ENCODE measurements around the gene ZFYVE16. TPM values are rescaled to one million over a fixed set of nuclear protein-coding genes. Genes with fewer than 3 reads are reported as not detected.

Gene ZFYVE16
- 10 to 100 TPM; 12.1 to 15.7 TPM for total RNA-seq

DNA sequence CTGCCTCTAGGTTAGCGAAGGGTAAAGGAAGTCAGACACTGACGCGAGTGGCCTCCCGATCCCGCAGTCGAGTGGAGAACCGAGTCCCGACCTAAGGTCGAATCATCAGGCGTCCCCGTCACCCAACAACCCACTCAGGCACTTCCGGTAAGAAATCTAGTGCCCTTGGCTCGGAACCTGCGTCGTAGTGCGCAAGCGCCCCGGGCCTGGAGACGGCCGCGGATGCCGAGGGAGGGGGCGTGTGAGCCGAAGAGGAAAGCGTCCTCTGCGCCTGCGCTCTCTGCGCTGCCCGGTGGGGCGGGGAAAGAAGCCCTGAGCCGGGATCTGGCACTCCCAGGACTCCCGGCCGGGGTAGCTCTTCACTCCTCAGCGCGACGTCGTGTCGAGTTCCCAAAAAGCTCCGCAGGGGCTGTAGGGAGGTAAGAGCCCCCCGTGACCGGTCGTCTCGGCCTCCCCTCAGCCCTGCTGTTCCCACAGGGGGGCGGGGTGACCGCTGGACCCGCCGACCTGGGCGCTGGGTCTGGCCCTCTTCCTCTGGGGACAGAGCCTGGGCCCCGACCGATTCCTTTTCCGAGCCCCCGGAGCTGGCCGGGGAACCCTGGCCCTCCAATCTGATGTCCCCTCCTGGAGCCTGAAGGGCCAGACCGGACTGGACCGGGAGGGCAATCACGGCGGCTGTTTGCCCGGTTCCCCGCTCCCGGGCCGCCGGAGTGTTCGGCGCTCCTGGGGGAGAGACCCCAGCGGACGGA is at the start of gene ZFYVE16:
TSS of gene ZFYVE16 (plus strand) at position 330 of the 749 bp plus-strand sequence. CDS start 26,084 bp downstream, outside the sequence.
- CTCF ChIA-PET, result no interaction called here
- Mint-ChIP-seq H3K27me3 (no peaks in the 10 kb centered on the region), H3K4me3 (peak within 1 kb of the TSS; percentile 92), H3K4me1 (ENCODE audit: low read depth) (peaks cover 16% of the 10 kb centered on the region), H3K27ac (peak within 1 kb of the TSS; percentile 97), H3K36me3 (peaks cover 2% of the 10 kb centered on the region), H3K9me3 (no peaks in the 10 kb centered on the region)
- POLR2A ChIA-PET, result interaction anchor here (0.6 to 1.3 kb wide), 2 partner anchors 41 to 354 kb away, joined by 4 to 5 read pairs; no protein-coding TSS in a partner anchor
- intact Hi-C loops (cut with micrococcal nuclease), result loop anchor here (1.0 to 10.0 kb wide), 7 partner anchors 79 to 897 kb away; partner anchors contain the start of genes FAM151B, MTX3, RASGRF2 and SERINC5
- peak; percentile 98 for DNase-seq

DNA sequence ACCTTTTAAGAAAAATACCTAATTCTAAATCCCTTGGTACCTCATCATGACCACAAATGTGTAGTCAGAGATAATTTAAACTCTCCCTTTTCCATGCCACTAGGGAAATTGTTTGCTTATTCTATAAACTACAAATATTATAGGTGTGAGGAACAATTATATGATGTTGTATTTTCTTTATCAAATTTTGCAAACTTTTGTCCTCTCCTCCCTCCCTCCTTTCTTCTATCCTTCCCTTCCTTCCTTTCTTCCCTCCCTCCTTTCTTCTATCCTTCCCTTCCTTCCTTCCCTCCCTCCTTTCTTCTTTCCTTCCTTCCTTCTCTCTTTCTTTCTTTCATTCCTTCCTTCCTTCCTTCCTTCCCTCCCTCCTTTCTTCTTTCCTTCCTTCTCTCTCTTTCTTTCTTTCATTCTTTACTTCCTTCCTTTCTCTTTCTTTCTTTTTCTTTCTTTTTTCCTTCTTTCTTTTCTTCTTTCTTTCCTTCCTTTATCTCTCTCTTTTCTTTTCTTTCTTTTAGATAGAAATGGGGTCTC is 46.9 kb upstream of the ZFYVE16 start:
- ChIA-PET POLR2A (no interaction called here), CTCF (interaction anchor here (0.6 kb wide), 1 partner anchor 25 kb away, joined by 3 read pairs; no protein-coding TSS in a partner anchor)
- DNase-seq, result no peak
- Mint-ChIP-seq H3K4me1 (ENCODE audit: low read depth) (no peaks in the 10 kb centered on the region), H3K36me3 (no peaks in the 10 kb centered on the region), H3K27me3 (peaks cover 3% of the 10 kb centered on the region), H3K9me3 (no peaks in the 10 kb centered on the region), H3K4me3 (no peak overlapping the region), H3K27ac (no peak overlapping the region)
- intact Hi-C loops (cut with micrococcal nuclease), result no loop called here

GRCh38 chr5:80364892-80365291 is 43.0 kb upstream of the ZFYVE16 start:
- intact Hi-C loops (cut with micrococcal nuclease), result no loop called here
- POLR2A ChIA-PET, result no interaction called here
- Mint-ChIP-seq H3K4me1 (ENCODE audit: low read depth) (no peaks in the 10 kb centered on the region), H3K9me3 (no peaks in the 10 kb centered on the region), H3K4me3 (no peak overlapping the region), H3K27ac (no peak overlapping the region), H3K36me3 (no peaks in the 10 kb centered on the region), H3K27me3 (peaks cover 3% of the 10 kb centered on the region)
- no peak for DNase-seq
- CTCF ChIA-PET, result interaction anchor here (1.6 kb wide), 1 partner anchor 18 kb away, joined by 6 read pairs; no protein-coding TSS in a partner anchor

- Mint-ChIP-seq H3K36me3 (no peaks in the 10 kb centered on the region), H3K27me3 (peaks cover 5% of the 10 kb centered on the region), H3K4me1 (ENCODE audit: low read depth) (no peaks in the 10 kb centered on the region), H3K9me3 (no peaks in the 10 kb centered on the region), H3K4me3 (no peak overlapping the region), H3K27ac (no peak overlapping the region)
- ChIA-PET POLR2A (no interaction called here), CTCF (no interaction called here)
- intact Hi-C loops (cut with micrococcal nuclease), result no loop called here
- no peak for DNase-seq
These were observed 39.0 kb upstream of the ZFYVE16 start for GRCh38 chr5:80368661-80369480.

DNA sequence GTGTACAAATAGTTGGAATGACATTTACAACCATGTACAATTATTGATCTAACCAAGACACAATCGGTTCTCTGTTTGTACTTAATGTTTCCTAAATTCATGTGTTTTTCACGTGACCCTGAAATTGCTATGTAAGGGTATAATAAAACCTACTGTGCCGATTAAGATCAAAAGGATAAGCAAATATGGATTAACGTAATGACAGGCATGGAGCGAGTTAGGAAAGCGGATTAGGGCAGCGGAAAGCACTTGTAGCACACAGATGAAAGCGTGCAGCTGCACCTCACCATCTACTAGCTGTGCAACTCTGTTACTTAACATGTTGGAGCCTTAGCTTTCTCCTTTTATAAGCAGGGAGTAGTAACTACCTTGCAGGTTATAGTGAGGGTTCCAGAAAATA is 38.3 kb upstream of the ZFYVE16 start:
- H3K9me3 Mint-ChIP-seq, result no peaks in the 10 kb centered on the region
- ChIA-PET POLR2A (no interaction called here), CTCF (no interaction called here)
- peaks cover 5% of the 10 kb centered on the region for H3K27me3 Mint-ChIP-seq
- no peak for DNase-seq
- intact Hi-C loops (cut with micrococcal nuclease), result no loop called here
- no peak overlapping the region for H3K4me3 Mint-ChIP-seq
- H3K4me1 Mint-ChIP-seq (ENCODE audit: low read depth), result no peaks in the 10 kb centered on the region
- H3K36me3 Mint-ChIP-seq, result no peaks in the 10 kb centered on the region
- H3K27ac Mint-ChIP-seq, result no peak overlapping the region

DNA sequence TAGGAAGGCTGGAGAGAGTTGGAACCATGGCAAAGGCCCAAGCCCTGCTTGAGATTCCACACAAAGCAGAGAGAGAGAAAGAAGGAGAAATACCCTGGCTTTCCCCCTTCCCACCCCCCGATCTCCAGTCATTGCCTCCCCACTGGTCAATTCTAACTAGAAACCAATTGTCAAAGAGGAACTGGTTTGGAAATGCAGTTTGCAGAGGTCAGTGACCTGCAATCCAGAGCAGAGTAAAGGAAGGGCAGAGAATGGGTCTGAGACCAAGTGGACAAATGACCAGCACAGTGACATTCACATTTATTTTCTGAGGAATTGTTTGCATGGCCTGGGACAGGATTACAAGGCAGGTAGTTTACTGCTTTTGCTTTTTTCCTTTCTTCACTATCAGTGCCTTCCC is 37.5 kb upstream of the ZFYVE16 start:
- intact Hi-C loops (cut with micrococcal nuclease), result no loop called here
- Mint-ChIP-seq H3K27ac (no peak overlapping the region), H3K36me3 (no peaks in the 10 kb centered on the region), H3K27me3 (peaks cover 5% of the 10 kb centered on the region), H3K4me1 (ENCODE audit: low read depth) (no peaks in the 10 kb centered on the region), H3K4me3 (no peak overlapping the region), H3K9me3 (no peaks in the 10 kb centered on the region)
- CTCF ChIA-PET, result no interaction called here
- DNase-seq, result no peak
- POLR2A ChIA-PET, result no interaction called here

DNA sequence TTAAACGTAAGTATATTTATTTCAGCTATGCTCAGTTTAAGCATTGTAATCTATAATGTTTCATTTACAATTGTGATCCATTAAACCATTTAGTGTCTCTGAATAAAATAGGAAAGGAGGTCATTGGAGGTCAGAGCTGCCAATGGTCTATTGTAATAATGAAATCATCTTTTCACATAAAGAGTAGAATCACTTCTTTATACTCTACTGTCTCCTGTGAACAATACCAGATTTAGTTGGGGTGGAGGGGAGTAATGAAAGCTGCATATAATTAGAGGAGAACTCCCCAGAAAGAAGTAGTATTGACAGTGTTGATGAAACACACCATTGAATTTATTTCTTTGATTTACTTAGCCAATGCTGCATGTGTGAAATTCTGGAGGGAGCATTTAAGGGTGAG is 35.1 kb upstream of the ZFYVE16 start:
- Mint-ChIP-seq H3K4me3 (no peak overlapping the region), H3K4me1 (ENCODE audit: low read depth) (no peaks in the 10 kb centered on the region), H3K9me3 (no peaks in the 10 kb centered on the region), H3K27me3 (peaks cover 2% of the 10 kb centered on the region), H3K27ac (no peak overlapping the region), H3K36me3 (no peaks in the 10 kb centered on the region)
- POLR2A ChIA-PET, result no interaction called here
- no peak for DNase-seq
- intact Hi-C loops (cut with micrococcal nuclease), result no loop called here
- CTCF ChIA-PET, result no interaction called here

DNA sequence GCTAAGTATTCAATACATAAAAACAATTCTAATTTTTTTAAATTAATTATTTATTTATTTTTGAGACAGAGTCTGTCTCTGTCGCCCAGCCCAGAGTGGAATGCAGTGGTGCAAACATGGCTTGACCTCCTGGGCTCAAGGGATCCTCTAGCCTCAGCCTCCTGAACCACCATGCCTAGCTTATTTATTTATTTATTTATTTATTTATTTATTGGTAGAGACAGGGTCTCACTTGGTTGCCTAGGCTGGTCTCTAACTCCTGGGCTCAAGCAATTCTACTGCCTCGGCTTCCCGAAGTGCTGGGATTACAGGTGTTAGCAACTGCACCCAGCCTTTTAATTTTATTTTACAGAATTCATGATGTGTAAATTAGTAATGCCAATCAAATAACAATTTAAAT is 33.7 kb upstream of the ZFYVE16 start:
- peaks cover 2% of the 10 kb centered on the region for H3K27me3 Mint-ChIP-seq
- H3K27ac Mint-ChIP-seq, result no peak overlapping the region
- ChIA-PET CTCF (no interaction called here), POLR2A (no interaction called here)
- intact Hi-C loops (cut with micrococcal nuclease), result no loop called here
- H3K4me1 Mint-ChIP-seq (ENCODE audit: low read depth), result no peaks in the 10 kb centered on the region
- H3K9me3 Mint-ChIP-seq, result no peaks in the 10 kb centered on the region
- H3K36me3 Mint-ChIP-seq, result no peaks in the 10 kb centered on the region
- no peak for DNase-seq
- no peak overlapping the region for H3K4me3 Mint-ChIP-seq

GRCh38 chr5:80376557-80376956 is 31.3 kb upstream of the ZFYVE16 start:
- H3K27me3 Mint-ChIP-seq, result no peaks in the 10 kb centered on the region
- no peaks in the 10 kb centered on the region for H3K9me3 Mint-ChIP-seq
- H3K27ac Mint-ChIP-seq, result no peak overlapping the region
- POLR2A ChIA-PET, result no interaction called here
- DNase-seq, result no peak
- no peak overlapping the region for H3K4me3 Mint-ChIP-seq
- intact Hi-C loops (cut with micrococcal nuclease), result no loop called here
- CTCF ChIA-PET, result no interaction called here
- H3K4me1 Mint-ChIP-seq (ENCODE audit: low read depth), result no peaks in the 10 kb centered on the region
- H3K36me3 Mint-ChIP-seq, result no peaks in the 10 kb centered on the region

- ChIA-PET CTCF (no interaction called here), POLR2A (no interaction called here)
These were observed 25.4 kb upstream of the ZFYVE16 start for GRCh38 chr5:80382488-80382887.

GRCh38 chr5:80387063-80387768 is 20.6 kb upstream of the ZFYVE16 start:
- Mint-ChIP-seq H3K27me3 (peaks cover 18% of the 10 kb centered on the region), H3K36me3 (no peaks in the 10 kb centered on the region), H3K4me1 (ENCODE audit: low read depth) (no peaks in the 10 kb centered on the region), H3K4me3 (no peak overlapping the region), H3K27ac (no peak overlapping the region), H3K9me3 (peaks cover 3% of the 10 kb centered on the region)
- ChIA-PET POLR2A (no interaction called here), CTCF (no interaction called here)
- intact Hi-C loops (cut with micrococcal nuclease), result no loop called here
- DNase-seq, result no peak

More at GRCh38 chr5:80382488-80382887, 25.4 kb upstream of the ZFYVE16 start:
- Mint-ChIP-seq H3K27me3 (no peaks in the 10 kb centered on the region), H3K4me1 (ENCODE audit: low read depth) (no peaks in the 10 kb centered on the region), H3K36me3 (no peaks in the 10 kb centered on the region), H3K9me3 (no peaks in the 10 kb centered on the region), H3K4me3 (no peak overlapping the region), H3K27ac (no peak overlapping the region)
- no peak for DNase-seq
- intact Hi-C loops (cut with micrococcal nuclease), result no loop called here

GRCh38 chr5:80389580-80389979 is 18.3 kb upstream of the ZFYVE16 start:
- no peaks in the 10 kb centered on the region for H3K36me3 Mint-ChIP-seq
- no peaks in the 10 kb centered on the region for H3K4me1 Mint-ChIP-seq (ENCODE audit: low read depth)
- no peak overlapping the region for H3K4me3 Mint-ChIP-seq
- H3K27ac Mint-ChIP-seq, result no peak overlapping the region
- H3K27me3 Mint-ChIP-seq, result peaks cover 27% of the 10 kb centered on the region
- intact Hi-C loops (cut with micrococcal nuclease), result no loop called here
- CTCF ChIA-PET, result no interaction called here
- DNase-seq, result no peak
- H3K9me3 Mint-ChIP-seq, result peaks cover 3% of the 10 kb centered on the region
- POLR2A ChIA-PET, result no interaction called here

Measured in activated CD4-positive, alpha-beta memory T cell treated with anti-CD3 and anti-CD28 coated beads for 36 hours (primary cell).